ENCODE data around the gene ERMN. TPM values are rescaled to one million over a fixed set of nuclear protein-coding genes. Genes with fewer than 3 reads are reported as not detected.

The ERMN gene
- total RNA-seq, 4 donors from 2014 or later = 0.49 TPM; not detected in 3

GRCh38 chr2:157305723-157306110, 19.9 kb downstream of the ERMN start:
- H3K27me3 ChIP-seq = no peaks in the 10 kb centered on the region
- 91% methylated on average over 4 of the region's 4 CpGs for WGBS, 2 donors
- DNase-seq = no peak
- H3K27ac ChIP-seq = no peak overlapping the region
- TF ChIP-seq CTCF (IDR thresholded peaks at IDR 0.05) = no peak
- TF ChIP-seq POLR2A (IDR thresholded peaks at IDR 0.05) = no peak
- H3K9me3 ChIP-seq = no peaks in the 10 kb centered on the region
- H3K36me3 ChIP-seq = no peaks in the 10 kb centered on the region
- peaks cover 0 to 3% of the 10 kb centered on the region in 2 donors for H3K4me1 ChIP-seq
- intact Hi-C loops (cut with DNase I) = no loop called here
- H3K4me3 ChIP-seq (replicated peaks in 1 of 3) = no peak overlapping the region

GRCh38 chr2:157304811-157305722, 20.6 kb downstream of the ERMN start:
- Histone ChIP-seq H3K27me3 (no peaks in the 10 kb centered on the region), H3K4me1 (peaks cover 0 to 3% of the 10 kb centered on the region in 2 donors), H3K9me3 (no peaks in the 10 kb centered on the region), H3K4me3 (replicated peaks in 1 of 3) (no peak overlapping the region), H3K27ac (no peak overlapping the region), H3K36me3 (no peaks in the 10 kb centered on the region)
- WGBS, 2 donors = 33 to 34% methylated on average over 3 of the region's 3 CpGs
- TF ChIP-seq CTCF (IDR thresholded peaks at IDR 0.05) (no peak), POLR2A (IDR thresholded peaks at IDR 0.05) (no peak)
- no peak for DNase-seq
- intact Hi-C loops (cut with DNase I) = no loop called here

- Histone ChIP-seq H3K36me3 (no peaks in the 10 kb centered on the region), H3K4me3 (replicated peaks in 1 of 3) (no peak overlapping the region)
- TF ChIP-seq CTCF (IDR thresholded peaks at IDR 0.05) = no peak
- TF ChIP-seq POLR2A (IDR thresholded peaks at IDR 0.05) = no peak
These were observed 22.0 kb downstream of the ERMN start for GRCh38 chr2:157303612-157304011.

GRCh38 chr2:157302492-157303099, 23.0 kb downstream of the ERMN start:
- intact Hi-C loops (cut with DNase I) = no loop called here
- Histone ChIP-seq H3K27me3 (no peaks in the 10 kb centered on the region), H3K36me3 (no peaks in the 10 kb centered on the region), H3K4me3 (replicated peaks in 1 of 3) (no peak overlapping the region), H3K9me3 (no peaks in the 10 kb centered on the region), H3K4me1 (peaks cover 0 to 3% of the 10 kb centered on the region in 2 donors), H3K27ac (no peak overlapping the region)
- WGBS, 2 donors = 35 to 36% methylated on average over 9 of the region's 9 CpGs
- TF ChIP-seq CTCF (IDR thresholded peaks at IDR 0.05) = peak; percentile 43 to 73 (median 60)
- TF ChIP-seq POLR2A (IDR thresholded peaks at IDR 0.05) = no peak
- DNase-seq = peak; percentile 10 to 14

More at GRCh38 chr2:157303612-157304011, 22.0 kb downstream of the ERMN start:
- Histone ChIP-seq H3K9me3 (no peaks in the 10 kb centered on the region), H3K27me3 (no peaks in the 10 kb centered on the region), H3K27ac (no peak overlapping the region), H3K4me1 (peaks cover 0 to 3% of the 10 kb centered on the region in 2 donors)
- no peak for DNase-seq
- intact Hi-C loops (cut with DNase I) = no loop called here
- 45 to 50% methylated on average over 2 of the region's 2 CpGs for WGBS, 2 donors

GRCh38 chr2:157301307-157301706, 24.3 kb downstream of the ERMN start:
- TF ChIP-seq CTCF (IDR thresholded peaks at IDR 0.05) (no peak), POLR2A (IDR thresholded peaks at IDR 0.05) (no peak)
- no peaks in the 10 kb centered on the region for H3K27me3 ChIP-seq
- no peaks in the 10 kb centered on the region for H3K9me3 ChIP-seq
- no peaks in the 10 kb centered on the region for H3K36me3 ChIP-seq
- no peak overlapping the region for H3K4me3 ChIP-seq (replicated peaks in 1 of 3)
- peaks cover 0 to 3% of the 10 kb centered on the region in 2 donors for H3K4me1 ChIP-seq
- H3K27ac ChIP-seq = no peak overlapping the region
- 88 to 91% methylated on average over 2 of the region's 2 CpGs for WGBS, 2 donors
- DNase-seq = no peak
- intact Hi-C loops (cut with DNase I) = no loop called here

Measured in thyroid gland (tissue), 4 donors.